Testis (tissue), 2 donors: ENCODE results near the gene DRAP1.

ENCODE experiments used
- CTCF ChIP-seq, 3 experiments: fragments of 450-650 bp in 2 of 3; fragments of 200-600 bp in 1 of 3; sonication (generic) in 1 of 3; IDR thresholded peaks; one replicate each; pipeline ENCODE4 v1.5.1; 2016 to 2019; ENCODE audit warnings: antibody characterized with exemption in 3 of 3, mild to moderate bottlenecking in 2 of 3, moderate library complexity in 1 of 3
- POLR2A ChIP-seq: fragments of 450-650 bp; IDR thresholded peaks from one replicate; pipeline ENCODE4 v1.6.1; 2017; ENCODE audit warnings: antibody characterized with exemption, mild to moderate bottlenecking, moderate library complexity

- TF ChIP-seq POLR2A (no peak), CTCF (IDR thresholded peaks at IDR 0.05) (no peak)
Observed at GRCh38 chr11:65916391-65916790, 2.8 kb upstream of the DRAP1 start.
